Neutrophil (primary cell): ENCODE measurements around the gene TPRA1.
A peak's percentile ranks its signal among the peaks of the same experiment; 100 is the strongest.

Experiments used
- H3K27ac ChIP-seq: fragments of 200-600 bp; sonication (generic); 2 replicates; pipeline ENCODE4 v1.5.1; 2016; ENCODE audit warnings: mild to moderate bottlenecking, moderate library complexity
- H3K27me3 ChIP-seq: fragments of 200-600 bp; sonication (generic); 2 replicates; pipeline ENCODE4 v1.6.0; 2016; ENCODE audit warnings: mild to moderate bottlenecking
- H3K36me3 ChIP-seq: fragments of 200-600 bp; sonication (generic); 2 replicates; pipeline ENCODE4 v1.5.1; 2017
- H3K4me1 ChIP-seq, 2 experiments: fragments of 200-600 bp in 1 of 2; sonication (generic) in 1 of 2; 1 replicate in 1 of 2; 2 replicates in 1 of 2; pipeline versions ENCODE4 v1.5.1 to v1.6.1; 2013 to 2016; ENCODE audit warnings: low read depth in 1 of 2, low read length in 1 of 2, mild to moderate bottlenecking in 1 of 2, moderate library complexity in 1 of 2; ENCODE audit not compliant: control insufficient read depth in 1 of 2, insufficient read depth in 1 of 2
- H3K4me3 ChIP-seq, 2 experiments: fragments of 200-600 bp in 1 of 2; sonication (generic) in 1 of 2; 1 replicate in 1 of 2; 2 replicates in 1 of 2; pipeline ENCODE4 v1.5.1; 2013 to 2016; ENCODE audit warnings: low read depth in 1 of 2, low read length in 1 of 2, mild to moderate bottlenecking in 1 of 2, moderate library complexity in 1 of 2
- H3K9me3 ChIP-seq: fragments of 200-600 bp; sonication (generic); 2 replicates; pipeline ENCODE4 v1.5.1; 2016
- TF ChIP-seq, protein P1 (sequence below): fragments of 200-600 bp; sonication (generic); IDR thresholded peaks from 2 replicates; pipeline ENCODE4 v1.5.1; 2016; ENCODE audit warnings: antibody characterized with exemption

The TPRA1 gene

DNA sequence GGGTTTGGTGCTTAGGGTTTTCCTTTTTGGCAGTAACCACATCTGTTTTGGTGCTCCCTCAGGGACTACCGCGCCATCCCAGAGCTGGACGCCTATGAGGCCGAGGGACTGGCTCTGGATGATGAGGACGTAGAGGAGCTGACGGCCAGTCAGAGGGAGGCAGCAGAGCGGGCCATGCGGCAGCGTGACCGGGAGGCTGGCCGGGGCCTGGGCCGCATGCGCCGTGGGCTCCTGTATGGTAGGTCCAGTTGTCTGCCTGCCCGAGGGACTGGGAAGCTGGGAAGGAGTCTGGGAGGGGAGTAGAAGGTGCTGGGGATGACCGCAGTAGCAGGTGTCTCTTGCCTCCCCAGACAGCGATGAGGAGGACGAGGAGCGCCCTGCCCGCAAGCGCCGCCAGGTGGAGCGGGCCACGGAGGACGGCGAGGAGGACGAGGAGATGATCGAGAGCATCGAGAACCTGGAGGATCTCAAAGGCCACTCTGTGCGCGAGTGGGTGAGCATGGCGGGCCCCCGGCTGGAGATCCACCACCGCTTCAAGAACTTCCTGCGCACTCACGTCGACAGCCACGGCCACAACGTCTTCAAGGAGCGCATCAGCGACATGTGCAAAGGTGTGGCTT lies 14.1 kb upstream of the TPRA1 start:
- Histone ChIP-seq H3K27ac (no peak overlapping the region), H3K27me3 (no peaks in the 10 kb centered on the region), H3K9me3 (no peaks in the 10 kb centered on the region), H3K4me1 (peaks cover 10 to 11% of the 10 kb centered on the region in 2 experiments), H3K4me3 (no peak overlapping the region), H3K36me3 (peaks cover 11% of the 10 kb centered on the region)
- TF ChIP-seq, protein P1, sequence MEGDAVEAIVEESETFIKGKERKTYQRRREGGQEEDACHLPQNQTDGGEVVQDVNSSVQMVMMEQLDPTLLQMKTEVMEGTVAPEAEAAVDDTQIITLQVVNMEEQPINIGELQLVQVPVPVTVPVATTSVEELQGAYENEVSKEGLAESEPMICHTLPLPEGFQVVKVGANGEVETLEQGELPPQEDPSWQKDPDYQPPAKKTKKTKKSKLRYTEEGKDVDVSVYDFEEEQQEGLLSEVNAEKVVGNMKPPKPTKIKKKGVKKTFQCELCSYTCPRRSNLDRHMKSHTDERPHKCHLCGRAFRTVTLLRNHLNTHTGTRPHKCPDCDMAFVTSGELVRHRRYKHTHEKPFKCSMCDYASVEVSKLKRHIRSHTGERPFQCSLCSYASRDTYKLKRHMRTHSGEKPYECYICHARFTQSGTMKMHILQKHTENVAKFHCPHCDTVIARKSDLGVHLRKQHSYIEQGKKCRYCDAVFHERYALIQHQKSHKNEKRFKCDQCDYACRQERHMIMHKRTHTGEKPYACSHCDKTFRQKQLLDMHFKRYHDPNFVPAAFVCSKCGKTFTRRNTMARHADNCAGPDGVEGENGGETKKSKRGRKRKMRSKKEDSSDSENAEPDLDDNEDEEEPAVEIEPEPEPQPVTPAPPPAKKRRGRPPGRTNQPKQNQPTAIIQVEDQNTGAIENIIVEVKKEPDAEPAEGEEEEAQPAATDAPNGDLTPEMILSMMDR, result no peak

DNA sequence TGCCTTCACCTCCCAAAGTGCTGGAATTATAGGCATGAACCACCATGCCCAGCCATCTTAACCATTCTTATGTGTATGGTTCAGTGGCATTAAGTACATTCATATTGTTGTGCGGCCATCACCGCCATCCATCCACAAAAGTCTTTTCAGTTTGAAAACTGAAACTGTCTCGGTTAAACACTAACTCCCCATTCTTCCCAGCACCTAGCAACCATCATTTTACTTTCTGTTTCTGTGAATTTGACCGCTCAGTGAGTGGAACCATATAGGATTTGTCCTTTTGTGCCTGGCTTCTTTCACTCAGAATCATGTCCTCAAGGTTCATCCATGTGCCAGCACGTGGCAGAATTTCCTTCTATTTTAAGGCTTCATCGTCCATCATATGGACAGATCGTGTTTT lies 13.5 kb upstream of the TPRA1 start:
- peaks cover 11% of the 10 kb centered on the region for H3K36me3 ChIP-seq
- H3K4me3 ChIP-seq, result no peak overlapping the region

DNA sequence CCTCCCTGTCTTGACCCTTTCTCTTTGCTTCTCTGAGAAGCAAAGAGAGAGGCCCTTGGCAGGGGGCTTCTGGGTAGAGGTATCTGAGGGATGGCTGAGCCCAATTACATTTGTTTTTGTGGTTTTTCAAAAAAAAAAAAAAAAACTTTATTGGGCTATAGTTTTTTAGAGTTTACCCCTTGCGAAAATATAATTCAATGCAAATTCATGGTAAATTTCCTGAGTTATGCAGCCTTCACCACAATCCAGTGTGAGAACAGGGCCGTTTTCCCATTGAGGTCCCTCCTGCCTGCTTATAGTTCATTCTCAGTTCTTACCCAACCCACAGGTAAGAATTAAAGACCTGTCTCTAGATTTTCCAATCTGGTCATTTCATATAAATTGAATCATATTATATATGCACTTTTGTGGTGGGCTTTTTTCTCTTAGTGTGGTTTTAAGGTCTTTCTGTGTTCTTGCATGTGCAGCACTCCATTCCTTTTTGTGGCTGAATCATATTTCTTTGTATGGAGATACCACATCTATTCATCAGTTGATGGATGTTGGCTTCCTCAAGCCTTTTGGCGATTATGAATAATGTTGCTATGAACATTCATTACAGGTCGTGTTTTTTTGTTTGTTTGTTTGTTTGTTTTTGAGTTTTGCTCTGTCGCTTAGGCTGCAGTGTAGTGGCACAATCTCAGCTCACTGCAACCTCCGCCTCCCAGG lies 10.4 kb upstream of the TPRA1 start:
- Histone ChIP-seq H3K4me3 (no peak overlapping the region), H3K9me3 (no peaks in the 10 kb centered on the region), H3K4me1 (peaks cover 16% of the 10 kb centered on the region in 2 experiments), H3K27me3 (no peaks in the 10 kb centered on the region), H3K27ac (no peak overlapping the region), H3K36me3 (peaks cover 3% of the 10 kb centered on the region)
- TF ChIP-seq, protein P1, result no peak

More for the DNA sequence above, 13.5 kb upstream of the TPRA1 start:
- Histone ChIP-seq H3K4me1 (peaks cover 4 to 7% of the 10 kb centered on the region in 2 experiments), H3K9me3 (no peaks in the 10 kb centered on the region), H3K27me3 (no peaks in the 10 kb centered on the region), H3K27ac (no peak overlapping the region)
- TF ChIP-seq, protein P1, result no peak

DNA sequence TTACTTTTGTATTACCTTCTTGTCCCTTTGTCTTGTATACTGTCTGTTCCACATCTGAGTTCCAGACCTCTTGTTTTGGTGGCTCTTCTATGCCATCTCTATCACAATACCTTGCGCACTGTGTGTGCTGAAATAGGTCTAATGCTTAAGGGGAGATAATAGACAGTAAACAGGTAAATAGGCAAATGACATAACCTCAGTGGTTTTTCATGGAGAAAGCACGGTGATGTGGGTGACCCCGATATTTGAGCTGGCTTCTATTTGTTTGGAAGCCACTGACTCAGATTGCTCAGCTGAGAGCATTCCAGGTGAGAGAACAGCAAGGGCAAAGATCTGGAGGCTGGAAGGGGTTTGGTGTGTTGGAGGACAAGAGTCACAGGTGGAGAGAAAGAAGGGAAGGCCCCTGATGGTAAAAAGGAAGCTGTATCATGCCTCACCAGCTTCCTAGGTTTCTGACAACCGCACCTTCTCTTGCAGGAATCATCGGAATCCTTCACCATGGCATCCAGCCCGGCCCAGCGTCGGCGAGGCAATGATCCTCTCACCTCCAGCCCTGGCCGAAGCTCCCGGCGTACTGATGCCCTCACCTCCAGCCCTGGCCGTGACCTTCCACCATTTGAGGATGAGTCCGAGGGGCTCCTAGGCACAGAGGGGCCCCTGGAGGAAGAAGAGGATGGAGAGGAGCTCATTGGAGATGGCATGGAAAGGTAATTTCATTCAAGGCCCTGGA lies 8.5 kb upstream of the TPRA1 start:
- Histone ChIP-seq H3K4me3 (peak overlapping the region; percentile 64 to 76), H3K4me1 (peaks cover 16% of the 10 kb centered on the region in 2 experiments), H3K36me3 (no peaks in the 10 kb centered on the region), H3K9me3 (no peaks in the 10 kb centered on the region), H3K27ac (no peak overlapping the region), H3K27me3 (no peaks in the 10 kb centered on the region)
- TF ChIP-seq, protein P1, result no peak

DNA sequence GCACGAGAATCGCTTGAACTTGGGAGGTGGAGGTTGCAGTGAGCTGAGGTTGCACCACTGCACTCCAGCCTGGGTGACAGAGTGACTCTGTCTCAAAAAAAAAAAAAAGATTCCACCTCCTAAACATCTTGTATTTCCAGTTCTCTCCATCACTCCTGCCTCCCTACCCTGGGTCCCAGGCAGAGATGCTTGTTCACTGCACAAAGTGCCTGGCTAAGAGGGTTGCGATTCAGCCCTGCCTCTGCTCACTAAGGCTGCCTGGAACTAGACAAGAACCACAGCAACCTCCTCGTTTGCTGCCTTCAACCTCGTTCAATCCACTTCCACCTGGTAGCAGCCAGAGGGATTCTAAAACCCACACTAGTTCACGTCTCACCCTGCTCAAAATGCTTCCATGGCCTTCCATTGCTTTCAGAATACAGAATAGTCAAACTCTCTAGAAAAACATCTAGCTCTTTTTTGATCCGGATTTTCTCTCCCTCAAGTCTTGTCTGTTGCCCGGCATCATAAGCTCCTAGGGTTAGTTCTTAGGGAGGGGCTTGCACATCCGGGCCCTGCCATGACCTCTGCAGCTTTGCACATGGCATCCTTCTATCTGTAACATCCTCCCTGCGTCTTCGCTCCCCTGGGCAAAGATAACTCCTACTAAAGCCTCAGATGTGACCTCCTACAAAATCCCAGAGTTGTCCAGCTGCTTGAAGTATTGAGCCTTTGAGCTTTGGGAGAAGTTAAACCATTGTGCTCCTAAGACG lies 6.7 kb upstream of the TPRA1 start:
- H3K27ac ChIP-seq, result no peak overlapping the region
- no peaks in the 10 kb centered on the region for H3K9me3 ChIP-seq
- H3K4me1 ChIP-seq, result peaks cover 24 to 25% of the 10 kb centered on the region in 2 experiments
- H3K36me3 ChIP-seq, result no peaks in the 10 kb centered on the region
- H3K27me3 ChIP-seq, result no peaks in the 10 kb centered on the region
- TF ChIP-seq, protein P1, result no peak
- peak overlapping the region in 1 of 2 experiments; percentile 76 for H3K4me3 ChIP-seq
